AG09309 (cell line): ENCODE measurements around the gene TBC1D13.

ENCODE experiments used
- DNase-seq: peaks from one replicate; pipeline ENCODE4 v3.0.0-alpha.2; 2010; ENCODE audit warnings: low read depth
- H3K4me3 ChIP-seq: 2 replicates; pipeline ENCODE4 v1.5.1; 2011; ENCODE audit warnings: mild to moderate bottlenecking, low read depth, low read length, moderate library complexity; ENCODE audit not compliant: control insufficient read depth
- CTCF ChIP-seq: IDR thresholded peaks from 2 replicates; pipeline ENCODE4 v1.5.1; 2011; ENCODE audit warnings: mild to moderate bottlenecking, low read depth, low read length, inconsistent platforms; ENCODE audit not compliant: insufficient read depth, control insufficient read depth; ENCODE audit errors: missing control alignments

The TBC1D13 gene

DNA sequence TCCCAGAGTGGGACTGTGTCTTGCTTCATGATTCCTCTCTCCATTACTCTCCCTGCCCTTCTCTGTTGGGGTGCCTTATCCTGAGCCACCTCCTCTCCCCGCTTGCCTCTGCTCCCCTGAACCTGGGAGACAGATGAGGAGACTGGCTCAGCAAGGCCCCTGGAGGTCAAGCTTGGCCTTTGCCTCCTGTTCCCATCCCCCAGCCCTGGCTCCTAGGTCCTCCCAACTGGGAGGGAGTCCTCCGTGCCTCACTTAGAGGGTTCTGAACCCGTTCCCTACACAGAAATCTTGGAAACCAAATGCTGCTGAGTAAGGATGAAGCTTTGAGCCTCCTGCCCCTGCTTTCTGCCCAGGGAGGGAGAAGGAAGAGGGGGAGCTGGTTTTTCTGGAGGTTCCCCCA, 21.5 kb downstream of the TBC1D13 start:
- DNase-seq, result no peak
- no peak overlapping the region for H3K4me3 ChIP-seq
- no peak for TF ChIP-seq CTCF

DNA sequence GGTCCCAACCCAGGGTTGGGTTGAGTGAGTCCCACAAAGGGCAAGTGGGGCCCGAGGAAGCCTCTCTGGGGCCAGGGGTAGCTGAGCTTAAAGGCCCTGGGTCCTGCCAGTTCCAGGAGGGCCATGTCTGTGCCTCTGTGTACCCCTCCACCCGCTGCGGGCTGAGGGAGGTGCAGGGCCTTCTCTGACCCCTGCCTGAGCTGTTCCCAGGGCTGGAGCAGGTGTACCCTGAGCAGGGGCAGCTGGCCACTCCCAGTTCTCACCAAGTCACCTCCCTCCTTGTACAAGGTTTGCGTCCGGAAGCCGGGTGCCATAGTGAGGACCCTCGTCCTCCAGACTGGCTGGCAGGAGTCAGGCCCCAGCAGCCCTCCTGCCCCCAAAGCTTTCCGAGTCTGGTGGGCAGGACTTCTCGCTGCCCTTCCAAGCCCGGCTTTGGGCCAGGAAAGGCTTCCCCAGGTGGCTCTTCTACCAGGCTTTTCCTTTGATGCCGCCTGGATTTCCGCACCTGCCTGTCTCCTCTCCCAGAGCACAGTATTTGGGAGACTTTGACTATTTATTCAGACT, 22.1 kb downstream of the TBC1D13 start:
- DNase-seq, result no peak
- H3K4me3 ChIP-seq, result no peak overlapping the region
- TF ChIP-seq CTCF, result no peak

DNA sequence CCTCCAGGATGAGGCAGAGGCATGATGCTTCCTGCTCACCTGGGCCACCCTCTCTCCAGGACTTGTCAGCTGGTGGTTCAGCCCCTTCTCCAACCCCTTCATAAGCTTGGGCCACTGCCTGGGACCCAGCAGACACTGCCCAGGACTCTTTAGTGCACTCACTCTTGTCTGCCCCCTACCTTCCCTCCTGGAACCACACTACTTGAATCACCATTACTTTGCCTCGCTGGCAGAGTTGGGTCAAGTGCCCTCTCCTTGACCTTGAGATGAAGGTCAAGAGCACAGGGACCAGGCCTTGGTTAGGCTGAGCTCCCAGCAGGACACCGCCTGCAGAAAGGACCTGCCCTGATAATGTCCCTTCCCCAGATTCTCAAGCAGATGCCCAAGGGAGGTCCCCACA, 22.8 kb downstream of the TBC1D13 start:
- no peak overlapping the region for H3K4me3 ChIP-seq
- TF ChIP-seq CTCF, result peak; percentile 6
- no peak for DNase-seq

DNA sequence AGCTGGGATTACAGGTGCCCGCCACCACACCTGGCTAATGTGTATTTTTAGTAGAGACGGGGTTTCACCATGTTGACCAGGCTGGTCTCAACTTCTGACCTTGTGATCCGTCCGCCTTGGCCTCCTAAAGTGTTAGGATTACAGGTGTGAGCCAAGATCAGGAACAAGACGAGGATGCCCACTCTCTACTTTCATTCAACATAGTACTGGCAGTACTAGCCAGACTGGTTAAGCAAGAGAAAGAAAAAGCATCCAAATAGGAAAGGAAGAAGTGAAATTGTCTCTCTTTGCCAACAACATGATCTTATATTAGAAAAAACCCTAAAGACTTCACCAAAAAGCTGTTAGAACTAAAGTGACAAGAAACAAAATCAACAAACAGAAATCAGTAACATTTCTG, 23.8 kb downstream of the TBC1D13 start:
- H3K4me3 ChIP-seq, result no peak overlapping the region
- no peak for DNase-seq
- no peak for TF ChIP-seq CTCF

GRCh38 chr9:128818099-128818838, 31.2 kb downstream of the TBC1D13 start, which contains the start of gene ENDOG:
TSS of gene ENDOG (plus strand) at chr9:128818500. CDS start at chr9:128818685, 185 bp downstream.
- peak within 1 kb of the TSS; percentile 63 for H3K4me3 ChIP-seq
- peak; percentile 96 for TF ChIP-seq CTCF

GRCh38 chr9:128818839-128819715, 32.0 kb downstream of the TBC1D13 start:
- TF ChIP-seq CTCF, result no peak
- no peak for DNase-seq
- H3K4me3 ChIP-seq, result peak overlapping the region; percentile 63

More at GRCh38 chr9:128818099-128818838, 31.2 kb downstream of the TBC1D13 start, which contains the start of gene ENDOG:
- DNase-seq, result peak; percentile 82
